ENCODE measurements around the gene ANKDD1A.

ANKDD1A gene

GRCh38 chr15:64911311-64912186, at the start of gene ANKDD1A:
ANKDD1A (plus strand) TSS chr15:64911902; CDS start chr15:64911931, 29 bp downstream.
- no peak for DNase-seq (ENCODE audit: low spot score)

GRCh38 chr15:64861960-64862359, 49.7 kb upstream of the ANKDD1A start:
- no peak for DNase-seq (ENCODE audit: low spot score)

GRCh38 chr15:64862408-64862807, 49.3 kb upstream of the ANKDD1A start:
- DNase-seq (ENCODE audit: low spot score): no peak

- DNase-seq (ENCODE audit: low spot score): no peak
These were observed 47.6 kb upstream of the ANKDD1A start for GRCh38 chr15:64864068-64864467.

GRCh38 chr15:64865126-64865997, 46.3 kb upstream of the ANKDD1A start:
- DNase-seq (ENCODE audit: low spot score): no peak

- DNase-seq (ENCODE audit: low spot score): no peak
These were observed 45.6 kb upstream of the ANKDD1A start for GRCh38 chr15:64865998-64866520.

- DNase-seq (ENCODE audit: low spot score): no peak
These were observed 42.2 kb upstream of the ANKDD1A start for GRCh38 chr15:64869501-64869900.

- no peak for DNase-seq (ENCODE audit: low spot score)
These were observed 41.3 kb upstream of the ANKDD1A start for GRCh38 chr15:64870353-64870752.

GRCh38 chr15:64875641-64876223, 36.0 kb upstream of the ANKDD1A start:
- no peak for DNase-seq (ENCODE audit: low spot score)

- no peak for DNase-seq (ENCODE audit: low spot score)
These were observed 34.3 kb upstream of the ANKDD1A start for GRCh38 chr15:64877435-64877834.

GRCh38 chr15:64878705-64879104, 33.0 kb upstream of the ANKDD1A start:
- no peak for DNase-seq (ENCODE audit: low spot score)

- no peak for DNase-seq (ENCODE audit: low spot score)
These were observed 28.6 kb upstream of the ANKDD1A start for GRCh38 chr15:64883100-64883581.

GRCh38 chr15:64883997-64884511, 27.6 kb upstream of the ANKDD1A start:
- no peak for DNase-seq (ENCODE audit: low spot score)

- no peak for DNase-seq (ENCODE audit: low spot score)
These were observed 27.0 kb upstream of the ANKDD1A start for GRCh38 chr15:64884679-64885078.

GRCh38 chr15:64888336-64888735, 23.4 kb upstream of the ANKDD1A start:
- DNase-seq (ENCODE audit: low spot score): no peak

- DNase-seq (ENCODE audit: low spot score): no peak
These were observed 20.1 kb upstream of the ANKDD1A start for GRCh38 chr15:64891561-64891960.

- DNase-seq (ENCODE audit: low spot score): no peak
These were observed 18.8 kb upstream of the ANKDD1A start for GRCh38 chr15:64892847-64893403.

GRCh38 chr15:64893481-64894394, 18.0 kb upstream of the ANKDD1A start:
- DNase-seq (ENCODE audit: low spot score): peak; percentile 74

- DNase-seq (ENCODE audit: low spot score): no peak
These were observed 17.2 kb upstream of the ANKDD1A start for GRCh38 chr15:64894395-64895056.

All from hematopoietic multipotent progenitor cell treated with erythropoietin and hydrocortisone succinate and interleukin-3 and kit ligand, for 15 days (in vitro differentiated cells).